Activated T-cell treated with anti-CD3 and anti-CD28 coated beads for 48 hours (primary cell): ENCODE measurements around the gene CLCN7.
"Not testable (repeated sequence)": the region's sequence is repeated elsewhere in the genome, so short reads cannot be mapped to it uniquely, and the experiment has no call there.

Experiments used
- DNase-seq: peaks from one replicate; pipeline ENCODE4 v3.0.0-alpha.2; 2020; ENCODE audit warnings: low read depth

The CLCN7 gene

DNA sequence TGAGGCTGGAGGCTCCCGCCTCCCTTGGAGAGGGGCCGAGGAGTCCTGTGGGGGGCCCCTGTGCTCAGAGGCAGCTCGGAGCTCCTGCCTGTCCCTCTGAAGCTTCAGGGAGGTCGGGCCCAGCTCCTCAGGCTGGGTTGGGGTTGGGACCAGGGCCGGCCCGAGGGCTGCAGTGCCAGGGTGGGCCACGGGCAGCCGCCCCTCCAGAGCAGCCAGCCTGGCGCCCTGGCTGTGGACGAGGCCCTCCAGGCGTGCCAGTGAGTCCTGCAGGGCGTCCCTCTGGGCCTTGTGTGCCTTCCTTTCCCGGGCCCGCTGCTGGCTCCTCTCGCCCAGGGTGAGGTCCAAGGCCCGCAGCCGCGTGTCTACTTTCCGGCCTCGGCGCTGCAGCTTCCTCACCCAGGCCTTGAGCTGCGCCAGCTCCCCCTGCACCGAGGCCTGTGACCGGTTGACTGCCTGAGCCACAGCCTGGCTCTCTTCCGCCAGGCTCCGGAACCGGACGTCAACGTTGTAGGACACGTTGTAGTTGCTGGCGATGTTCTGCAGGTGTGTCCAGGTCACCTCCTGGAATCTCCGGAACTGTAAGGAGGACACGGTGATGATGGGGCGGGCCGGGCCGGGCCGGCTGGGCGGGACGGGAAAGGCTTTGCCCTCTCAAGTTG is 12.7 kb upstream of the CLCN7 start:
- no peak for DNase-seq

DNA sequence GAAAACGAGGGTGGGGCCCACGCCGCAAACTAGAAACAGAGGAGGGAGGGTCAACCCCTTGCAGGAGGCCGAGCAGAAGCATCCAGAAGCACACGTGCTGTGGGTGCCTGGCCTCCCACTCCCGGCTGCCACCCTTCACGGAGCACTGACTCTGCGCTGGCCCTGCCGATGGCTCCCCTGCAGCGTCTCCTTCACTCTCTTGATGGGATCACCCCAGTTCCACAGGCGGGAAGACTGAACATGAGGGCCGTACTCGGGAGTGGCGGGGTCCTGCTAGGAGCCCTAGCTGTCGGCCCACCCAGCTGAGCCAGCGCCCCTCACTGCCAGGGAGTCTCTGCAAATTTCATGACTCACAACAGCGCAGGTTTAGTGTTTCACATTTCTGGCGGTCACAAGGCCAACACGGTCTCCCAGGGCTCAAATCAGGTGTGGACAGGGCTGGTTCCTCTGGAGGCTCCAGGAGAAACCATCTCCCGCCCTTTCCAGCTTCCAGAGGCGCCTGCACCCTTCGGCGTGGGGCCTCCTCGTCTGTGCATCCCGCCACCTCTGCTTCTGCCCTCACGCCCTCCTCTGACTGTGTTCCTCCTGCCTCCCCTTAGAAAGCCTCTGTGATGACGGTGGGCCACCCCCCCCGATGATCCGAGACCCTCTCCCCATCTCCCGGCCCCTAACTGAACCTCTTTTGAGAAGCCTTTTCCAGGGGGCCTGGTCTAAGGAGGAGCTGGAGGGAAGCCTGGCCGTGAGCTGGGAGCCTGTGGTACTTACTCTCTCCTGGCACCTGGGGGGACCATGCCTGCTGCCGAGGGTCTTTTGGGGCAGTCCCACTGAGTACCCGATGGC is 11.9 kb upstream of the CLCN7 start:
- DNase-seq: no peak

DNA sequence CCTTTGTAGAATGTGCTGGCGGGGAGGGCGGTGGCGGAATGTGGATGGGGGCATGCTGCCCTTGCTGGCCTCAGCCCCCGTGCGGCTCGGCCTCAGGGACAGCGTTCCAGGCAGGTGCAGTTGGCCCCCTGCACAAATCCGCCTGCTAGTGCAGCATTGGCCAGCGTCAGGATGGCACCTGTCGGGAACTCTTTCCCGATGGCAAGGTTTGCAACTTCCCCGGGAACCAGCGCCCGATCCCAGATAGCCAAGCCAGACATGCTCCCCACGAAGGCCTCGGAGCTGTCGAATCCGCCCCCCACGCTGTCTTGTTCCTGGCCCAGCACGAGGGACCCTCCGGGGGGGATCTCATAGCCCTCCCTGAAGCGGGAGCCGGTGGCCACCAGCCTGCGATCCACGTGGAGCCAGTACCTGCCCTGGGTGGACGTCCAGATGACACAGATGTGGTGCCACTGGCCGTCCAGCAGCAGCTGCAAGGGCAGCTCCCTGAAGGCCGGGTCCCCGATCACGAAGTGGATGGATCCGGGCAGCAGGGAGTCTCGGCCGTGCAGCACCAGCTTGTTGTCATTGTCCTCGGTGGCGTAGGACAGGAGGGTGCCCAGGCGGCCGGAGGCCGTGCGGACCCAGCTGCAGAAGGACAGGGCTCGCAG is 11.1 kb upstream of the CLCN7 start:
- DNase-seq: no peak

DNA sequence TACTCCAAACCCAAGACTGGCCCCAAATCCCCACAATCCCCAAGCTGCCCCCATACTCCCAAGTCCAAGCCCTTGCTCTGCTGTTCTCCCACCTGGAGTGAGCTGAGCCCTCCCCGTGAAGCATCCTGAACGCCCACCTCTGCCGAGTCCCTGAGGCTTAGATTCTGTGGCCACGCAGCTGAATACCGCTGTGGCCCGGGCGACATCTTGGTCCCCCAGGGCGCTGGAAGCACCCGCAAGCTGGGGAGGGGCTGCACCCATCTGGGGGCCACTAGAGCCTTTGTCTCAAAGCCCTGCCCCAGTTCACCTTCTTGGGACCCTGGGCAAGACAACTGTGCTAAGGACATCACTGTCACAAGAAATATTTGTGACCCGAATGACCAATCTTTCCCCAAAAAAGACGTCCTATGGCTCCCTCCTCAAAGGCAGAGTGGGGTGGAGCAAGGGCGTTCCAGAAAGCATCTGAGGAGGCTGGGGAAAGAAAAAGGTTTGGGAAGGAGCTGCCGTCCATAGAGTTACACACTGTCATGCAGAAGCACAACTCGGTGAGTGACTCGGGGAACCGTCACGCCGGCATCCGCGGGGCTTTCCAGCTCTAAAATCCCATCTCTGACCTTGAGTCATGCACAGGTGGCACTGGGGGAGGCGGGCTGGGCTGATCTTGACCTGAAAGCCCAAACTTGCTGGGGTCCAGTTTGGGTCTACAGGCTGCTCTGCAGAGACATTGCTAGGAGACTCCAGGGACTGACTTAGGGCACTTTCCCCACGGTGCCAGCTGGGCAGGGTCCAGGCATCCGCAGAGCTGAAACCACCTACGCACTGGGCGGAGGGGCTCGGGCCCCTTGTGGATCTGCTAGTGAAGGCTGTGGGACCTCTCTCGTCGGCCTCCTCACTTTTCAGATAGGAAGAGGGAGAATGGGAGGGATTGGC is 7.3 kb upstream of the CLCN7 start:
- no peak for DNase-seq

DNA sequence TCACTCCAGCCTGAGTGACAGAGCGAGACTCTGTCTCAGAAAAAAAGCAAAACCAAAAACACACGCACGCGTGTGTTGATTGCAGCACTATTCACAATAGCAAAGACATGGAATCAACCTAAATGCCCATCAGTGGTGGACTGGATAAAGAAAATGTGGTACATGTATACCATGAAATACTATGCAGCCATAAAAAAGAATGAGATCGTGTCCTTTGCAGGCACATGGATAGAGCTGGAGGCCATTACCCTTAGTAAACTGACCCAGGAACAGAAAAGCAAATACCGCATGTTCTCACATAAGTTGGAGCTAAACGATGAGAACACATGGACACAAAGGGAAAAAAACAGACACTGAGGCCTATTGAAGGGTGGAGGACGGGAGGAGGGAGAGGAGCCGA is 4.1 kb upstream of the CLCN7 start:
- not testable (repeated sequence) for DNase-seq

DNA sequence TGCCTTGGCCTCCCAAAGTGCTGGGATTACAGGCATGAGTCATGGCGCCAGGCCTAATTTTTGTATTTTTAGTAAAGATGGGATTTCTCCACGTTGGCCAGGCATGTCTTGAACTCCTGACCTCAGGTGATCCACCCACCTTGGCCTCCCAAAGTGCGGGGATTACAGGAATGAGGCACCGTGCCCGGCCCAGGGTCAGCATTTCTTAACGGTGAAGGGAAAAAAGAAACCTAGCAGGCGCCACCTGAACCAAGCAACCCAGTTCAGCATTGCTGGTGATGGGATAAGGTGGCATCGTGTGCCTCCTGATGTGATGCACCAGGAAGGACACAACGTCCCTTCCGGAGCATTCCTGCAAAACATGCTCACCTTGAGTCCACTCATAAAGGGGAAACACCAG is 2.2 kb upstream of the CLCN7 start:
- DNase-seq: no peak

DNA sequence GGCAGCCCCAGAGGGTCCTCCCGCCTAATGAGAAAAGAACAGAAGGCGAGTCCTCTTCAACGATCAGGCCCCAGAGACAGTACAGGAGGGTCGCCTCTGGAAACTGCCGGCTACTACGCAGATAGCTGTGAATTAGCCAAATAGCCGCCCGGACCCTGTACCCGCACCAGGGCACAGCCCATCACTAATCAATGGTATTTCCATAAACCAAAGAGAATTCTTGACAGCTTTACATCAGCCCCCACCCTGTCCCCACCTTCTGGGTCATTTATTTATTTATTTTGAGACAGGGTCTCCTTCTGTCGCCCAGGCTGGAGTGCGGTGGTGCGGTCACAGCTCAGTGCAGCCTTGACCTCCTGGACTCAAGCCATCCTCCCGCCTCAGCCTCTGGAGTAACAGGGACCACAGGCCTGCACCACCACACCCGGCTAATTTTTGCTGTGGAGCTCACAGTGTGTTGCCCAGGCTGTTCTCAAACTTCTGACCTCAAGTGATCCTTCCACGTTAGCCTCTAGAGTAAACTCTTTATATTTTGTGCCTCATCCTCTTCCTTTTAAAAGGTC is 805 bp upstream of the CLCN7 start:
- DNase-seq: no peak

DNA sequence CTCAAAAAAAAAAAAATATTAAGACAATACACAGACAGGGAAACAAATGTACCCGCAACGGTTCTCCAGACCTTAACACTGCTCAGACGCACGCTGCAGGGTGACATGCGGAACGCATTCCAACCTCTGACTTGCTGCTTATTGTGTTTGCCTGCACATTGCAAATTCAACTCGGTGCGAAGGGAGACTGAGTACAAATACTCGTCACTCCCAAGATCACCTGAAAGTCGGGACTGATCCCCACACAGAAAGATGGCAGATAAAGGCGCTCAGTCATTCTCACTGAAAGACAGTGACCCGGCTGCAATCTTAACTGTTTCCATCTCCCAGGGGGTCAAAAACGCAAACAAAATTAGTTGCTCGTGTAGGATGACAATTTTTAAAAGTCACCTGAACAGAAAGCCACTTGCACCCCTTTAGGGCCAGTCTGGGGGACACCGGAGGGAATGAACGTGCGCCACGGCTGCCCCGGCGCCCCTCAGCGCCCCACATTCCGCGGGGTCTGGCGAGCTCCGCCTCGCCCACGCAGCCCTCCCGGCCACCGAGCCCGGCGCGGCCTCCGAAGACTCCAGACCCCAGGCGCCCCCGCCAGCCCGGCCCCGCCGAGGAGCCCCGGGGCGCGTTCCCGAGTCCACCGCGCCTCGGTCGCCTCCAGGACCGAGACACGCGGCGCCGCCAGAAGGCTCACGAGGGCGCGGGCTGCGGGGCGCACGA is 589 bp downstream of the CLCN7 start:
- DNase-seq: no peak

DNA sequence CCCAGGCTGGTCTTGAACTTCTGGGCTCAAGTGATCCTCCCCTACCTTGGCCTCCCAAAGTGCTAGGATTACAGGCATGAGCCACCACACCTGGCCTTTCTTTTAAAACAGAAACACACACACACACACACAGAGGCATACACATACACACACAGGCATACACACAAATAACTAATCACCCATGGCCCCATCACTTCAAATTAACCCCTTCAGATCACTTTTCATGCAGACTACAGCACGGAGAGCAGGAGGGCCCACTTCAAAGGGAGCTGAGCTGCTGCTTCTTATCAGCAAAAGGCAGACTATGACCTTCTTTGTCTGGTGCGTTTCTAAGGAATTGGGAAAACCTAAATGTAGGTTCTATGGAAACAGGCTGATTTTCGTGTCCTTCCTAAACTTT is 1.9 kb downstream of the CLCN7 start:
- DNase-seq: no peak

DNA sequence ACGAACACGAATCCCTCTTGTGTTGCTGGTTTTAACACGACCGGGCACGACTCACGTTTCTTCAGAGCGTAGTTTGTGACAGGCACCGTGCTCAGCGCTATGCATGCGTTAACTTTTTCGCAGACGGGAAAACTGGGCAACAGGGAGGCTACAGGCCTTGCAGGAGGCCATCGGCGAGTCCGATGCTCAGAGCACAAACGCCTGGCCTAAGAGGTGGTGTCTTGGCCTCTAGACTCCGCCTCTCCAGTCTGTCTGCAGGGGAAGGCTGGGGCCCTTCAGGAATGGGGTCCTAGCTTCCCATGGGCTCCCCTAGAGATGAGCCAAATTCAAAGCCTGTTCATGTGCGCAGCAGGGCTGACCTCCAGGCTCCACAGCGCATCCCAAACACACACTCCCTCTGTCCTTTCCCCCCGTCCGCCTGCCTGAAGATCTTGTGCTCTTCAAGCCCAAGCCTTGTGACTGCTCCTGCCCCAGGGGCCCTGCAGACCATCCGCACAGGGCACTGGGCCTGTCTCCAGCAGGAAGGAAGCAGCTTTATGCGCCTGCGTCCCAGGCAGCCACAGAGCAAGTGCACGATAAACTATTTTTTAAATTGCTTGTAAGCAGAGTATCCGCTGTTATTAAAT is 3.1 kb downstream of the CLCN7 start:
- no peak for DNase-seq

DNA sequence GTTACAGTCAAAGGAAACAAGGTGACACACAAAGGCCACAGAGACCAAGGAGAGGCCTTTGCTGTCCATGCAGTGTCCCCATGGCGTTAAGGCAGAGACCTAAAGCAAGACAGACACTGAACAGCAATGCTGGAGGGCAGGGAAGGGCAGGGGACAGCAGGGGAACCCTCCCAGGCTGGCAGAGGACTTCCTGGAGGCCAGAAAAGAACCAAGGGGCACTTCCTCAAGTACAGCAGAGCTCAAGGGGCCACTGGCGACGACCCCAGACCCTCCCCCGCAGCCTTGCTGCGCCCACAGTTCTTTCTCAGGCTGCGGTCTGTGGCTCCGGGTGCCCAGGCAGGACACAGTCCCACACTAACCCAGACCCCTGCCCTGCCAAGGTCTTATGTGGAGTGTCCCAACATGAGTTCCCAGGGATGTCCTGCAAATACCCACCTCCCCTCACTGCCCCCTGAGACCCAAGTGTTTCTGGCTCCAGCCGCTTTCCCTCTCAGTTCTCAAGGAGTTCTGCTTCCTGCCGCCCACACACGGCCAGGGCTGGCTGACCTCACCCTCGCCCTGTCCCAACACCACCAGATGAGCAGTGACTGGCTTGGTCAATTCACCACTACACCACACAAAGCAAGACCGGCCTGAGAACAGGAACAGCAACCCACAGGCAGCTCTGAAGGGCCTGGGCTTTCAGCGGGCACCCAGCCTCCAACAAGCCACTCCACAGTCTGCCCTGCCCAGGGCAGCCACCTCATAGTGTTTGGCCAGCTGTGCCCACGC is 4.2 kb downstream of the CLCN7 start:
- DNase-seq: no peak

DNA sequence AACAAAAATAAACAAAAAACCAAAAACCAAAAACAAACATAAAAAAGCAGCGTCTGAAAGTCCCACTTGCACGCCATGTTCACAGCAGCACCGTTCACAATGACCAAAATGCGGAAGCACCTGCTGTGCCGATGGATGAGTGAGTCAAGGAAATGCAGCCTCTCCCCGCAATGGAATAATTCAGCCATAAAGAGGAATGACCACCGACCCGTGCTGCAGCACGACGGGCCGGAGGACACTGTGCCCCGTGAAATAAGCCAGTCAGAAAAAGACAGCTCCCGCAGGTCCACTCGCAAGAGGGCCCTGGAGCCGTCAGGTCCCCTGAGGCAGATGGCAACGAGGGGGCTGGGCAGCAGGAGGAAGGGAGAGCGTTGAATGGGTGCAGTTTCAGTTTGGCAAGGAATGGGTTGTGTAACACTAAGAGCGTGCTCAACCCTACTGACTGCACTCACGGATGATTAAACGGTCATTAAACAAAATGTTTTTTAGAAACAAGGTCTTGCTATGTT is 5.1 kb downstream of the CLCN7 start:
- DNase-seq: no peak

DNA sequence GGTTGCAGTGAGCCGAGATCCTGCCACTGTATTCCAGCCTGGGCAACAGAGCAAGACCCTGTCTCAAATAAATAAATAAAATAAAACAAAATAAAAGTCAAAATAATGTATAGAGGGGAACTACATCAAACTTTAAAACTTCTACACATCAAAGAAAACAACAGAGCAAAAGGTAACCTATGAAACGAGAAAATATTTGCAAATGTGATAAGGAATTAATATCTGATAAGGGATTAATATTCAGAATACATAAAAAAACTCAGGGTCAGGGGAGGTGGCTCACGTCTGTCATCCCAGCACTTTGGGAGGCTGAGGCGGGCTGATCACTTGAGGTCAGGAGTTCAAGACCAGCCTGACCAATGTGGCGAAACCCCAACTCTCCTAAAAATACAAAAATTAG is 5.7 kb downstream of the CLCN7 start:
- not testable (repeated sequence) for DNase-seq

DNA sequence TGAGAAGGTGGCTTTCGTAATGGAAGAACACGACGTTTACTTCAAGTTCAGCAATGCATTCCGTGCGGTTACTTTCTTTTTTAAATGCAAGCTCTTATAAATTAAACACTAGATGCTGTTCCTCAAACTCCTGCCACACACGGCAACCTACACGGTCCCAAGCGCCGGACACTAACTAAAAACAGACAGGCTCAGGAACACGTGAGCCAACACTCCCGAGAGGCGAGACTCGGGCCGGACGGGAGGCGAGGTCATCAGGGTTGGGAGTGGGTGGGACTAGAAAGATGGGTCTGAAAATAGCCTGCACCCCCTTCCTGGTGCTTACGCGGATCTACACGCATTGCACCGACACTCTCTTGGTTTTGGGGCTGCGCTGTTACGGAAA is 6.4 kb downstream of the CLCN7 start:
- no peak for DNase-seq

DNA sequence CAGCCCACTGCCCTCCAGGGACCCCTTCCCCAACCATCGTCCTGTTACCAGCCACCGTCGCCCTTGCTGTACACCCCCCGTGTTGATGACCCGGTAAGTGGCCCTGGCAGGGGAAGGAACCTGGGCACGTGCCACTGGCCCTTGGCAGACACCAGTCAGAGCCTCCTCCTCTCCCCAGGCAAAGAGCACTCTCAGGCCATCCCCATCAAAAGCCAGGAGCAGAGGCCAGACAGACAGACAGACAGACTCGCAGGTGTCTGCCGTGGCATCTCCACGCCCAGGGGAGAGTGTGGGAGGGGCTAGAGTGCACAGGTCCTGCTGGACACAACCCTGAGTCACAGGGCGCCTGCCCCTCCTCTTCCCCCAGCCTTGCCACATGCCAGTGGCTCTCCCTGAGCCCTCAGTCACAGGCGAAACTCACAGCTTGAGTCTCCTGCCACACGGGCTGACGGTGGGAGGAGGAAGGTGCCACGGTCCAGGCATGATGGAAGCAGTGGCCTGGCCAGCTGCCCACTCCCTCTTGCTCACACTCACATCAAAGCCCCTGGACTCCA is 7.8 kb downstream of the CLCN7 start:
- DNase-seq: no peak

DNA sequence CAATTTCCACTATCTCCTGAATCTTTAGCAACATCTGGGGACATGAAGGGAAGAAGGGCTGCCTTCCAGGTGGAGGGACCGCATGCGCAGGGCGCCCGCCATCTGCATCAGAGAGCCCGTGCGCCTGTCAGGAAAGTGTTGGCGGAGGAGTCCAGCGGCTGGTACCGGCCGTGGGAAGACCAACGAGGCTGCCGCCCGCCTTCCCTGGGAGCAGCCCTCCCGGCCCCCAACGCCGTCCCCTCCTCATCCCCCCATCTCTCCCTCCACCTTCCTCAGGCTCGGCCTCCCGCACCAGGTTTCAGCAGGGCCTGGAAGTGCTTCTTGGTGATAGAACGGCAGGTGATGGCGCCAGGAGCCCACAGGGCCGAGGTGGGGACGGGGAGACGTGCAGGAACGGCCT is 8.8 kb downstream of the CLCN7 start:
- DNase-seq: no peak

DNA sequence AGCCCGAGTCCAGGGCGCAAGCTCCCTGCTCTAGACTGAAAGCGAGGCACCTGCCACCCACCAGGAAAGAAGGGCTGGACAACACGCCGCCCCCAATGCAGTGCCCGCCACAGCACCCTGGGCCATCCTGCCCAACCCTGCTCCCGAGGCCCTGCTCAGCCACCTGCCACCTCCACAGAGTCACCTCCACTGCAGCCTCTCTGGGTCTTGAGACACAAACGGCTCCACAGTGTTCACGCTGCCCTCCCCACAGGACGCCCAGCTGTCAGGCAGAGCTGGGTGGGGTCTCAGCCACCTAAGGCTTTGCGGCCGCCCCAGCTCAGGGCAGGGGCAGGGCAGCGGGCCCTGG is 9.3 kb downstream of the CLCN7 start:
- no peak for DNase-seq

DNA sequence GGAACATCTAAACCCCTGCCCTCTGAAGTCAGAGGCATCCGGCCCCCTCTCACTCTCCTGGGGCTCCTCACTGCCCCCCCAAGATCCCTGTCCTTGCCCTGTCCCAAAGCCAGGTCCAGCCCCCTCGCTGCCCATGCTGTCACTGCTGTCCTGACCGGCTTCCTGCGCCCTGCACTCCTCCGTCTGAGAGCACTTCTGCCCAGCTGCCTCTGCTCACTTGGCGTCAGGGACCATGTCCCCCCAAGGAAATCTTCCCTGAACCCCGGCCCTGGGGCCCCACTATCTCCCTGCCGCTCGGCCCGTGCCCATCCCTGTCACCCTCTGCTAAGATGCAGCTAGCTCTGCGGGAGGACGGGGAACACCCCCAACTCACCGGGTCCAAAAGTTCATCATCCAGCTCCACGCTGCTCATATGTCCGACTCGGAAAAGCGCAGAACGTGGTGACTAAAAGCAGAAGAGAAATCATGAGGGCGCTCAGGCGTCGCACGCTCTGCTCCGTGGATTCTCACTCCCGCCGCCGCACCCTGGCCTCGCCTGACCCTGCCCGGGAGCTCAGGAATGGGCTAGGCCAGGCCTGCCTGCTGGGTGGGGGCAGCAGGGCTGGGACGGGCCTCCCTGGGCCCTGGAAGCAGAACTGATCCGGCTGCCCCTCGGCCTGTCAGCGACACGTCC is 9.8 kb downstream of the CLCN7 start:
- no peak for DNase-seq
